Fibroblast of the aortic adventitia (primary cell): ENCODE data around the gene EEF2KMT. TPM values are rescaled to one million over a fixed set of nuclear protein-coding genes. Genes with fewer than 3 reads are reported as not detected.
"Not testable (repeated sequence)": the region's sequence is repeated elsewhere in the genome, so short reads cannot be mapped to it uniquely, and the experiment has no call there.

Experiments
- DNase-seq: peaks from one replicate; pipeline ENCODE4 v3.0.0-alpha.2; 2010; ENCODE audit warnings: low read depth
- H3K4me3 ChIP-seq: 2 replicates; pipeline ENCODE4 v1.5.1; 2011; ENCODE audit warnings: low read depth, mild to moderate bottlenecking, control low read depth, low read length, moderate library complexity
- total RNA-seq: library from RNA; depleted of rRNA; stranded (reverse); fragments of >200 nt; gene quantifications from 2 replicates; pipeline ENCODE4 v1.2.3, GENCODE V29; 2012; ENCODE audit warnings: low replicate concordance
- TF ChIP-seq, protein P1 (sequence below): IDR thresholded peaks from 2 replicates; pipeline ENCODE4 v1.5.1; 2011; ENCODE audit warnings: mild to moderate bottlenecking, low read length, control low read depth, inconsistent platforms; ENCODE audit not compliant: insufficient read depth

Gene EEF2KMT
- total RNA-seq, 1 donor = 13.1 TPM

DNA sequence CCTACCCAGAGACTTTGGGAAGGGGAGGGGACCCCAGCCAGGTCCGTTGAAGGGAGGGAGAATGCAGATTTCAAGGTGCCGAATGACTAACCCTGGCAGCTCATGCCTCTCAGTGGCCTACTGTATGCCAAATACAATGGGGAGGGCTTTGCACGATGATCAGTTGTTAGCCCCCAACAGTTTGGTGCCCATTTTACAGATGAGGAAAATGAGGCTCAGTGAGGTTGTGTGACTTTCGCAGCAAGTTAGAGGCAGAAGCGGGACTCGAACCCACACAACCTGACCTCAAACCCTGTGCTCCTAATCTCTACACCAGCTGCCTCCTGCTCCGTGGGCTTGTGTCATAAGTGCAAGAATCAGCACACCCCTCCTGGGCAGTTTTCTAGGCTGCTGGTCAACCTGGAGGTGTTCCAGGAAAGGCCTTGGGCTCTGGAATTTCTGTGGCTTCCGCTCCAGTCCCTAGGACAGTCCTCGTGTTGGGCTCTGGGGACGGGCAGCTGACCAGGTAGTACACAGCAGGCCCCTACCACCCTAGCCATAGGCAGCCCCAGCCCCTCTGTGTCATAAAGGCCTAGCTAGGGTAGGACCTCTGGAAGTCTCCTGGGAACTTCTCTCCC is 52.0 kb downstream of the EEF2KMT start:
- TF ChIP-seq, protein P1, sequence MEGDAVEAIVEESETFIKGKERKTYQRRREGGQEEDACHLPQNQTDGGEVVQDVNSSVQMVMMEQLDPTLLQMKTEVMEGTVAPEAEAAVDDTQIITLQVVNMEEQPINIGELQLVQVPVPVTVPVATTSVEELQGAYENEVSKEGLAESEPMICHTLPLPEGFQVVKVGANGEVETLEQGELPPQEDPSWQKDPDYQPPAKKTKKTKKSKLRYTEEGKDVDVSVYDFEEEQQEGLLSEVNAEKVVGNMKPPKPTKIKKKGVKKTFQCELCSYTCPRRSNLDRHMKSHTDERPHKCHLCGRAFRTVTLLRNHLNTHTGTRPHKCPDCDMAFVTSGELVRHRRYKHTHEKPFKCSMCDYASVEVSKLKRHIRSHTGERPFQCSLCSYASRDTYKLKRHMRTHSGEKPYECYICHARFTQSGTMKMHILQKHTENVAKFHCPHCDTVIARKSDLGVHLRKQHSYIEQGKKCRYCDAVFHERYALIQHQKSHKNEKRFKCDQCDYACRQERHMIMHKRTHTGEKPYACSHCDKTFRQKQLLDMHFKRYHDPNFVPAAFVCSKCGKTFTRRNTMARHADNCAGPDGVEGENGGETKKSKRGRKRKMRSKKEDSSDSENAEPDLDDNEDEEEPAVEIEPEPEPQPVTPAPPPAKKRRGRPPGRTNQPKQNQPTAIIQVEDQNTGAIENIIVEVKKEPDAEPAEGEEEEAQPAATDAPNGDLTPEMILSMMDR = no peak
- no peak overlapping the region for H3K4me3 ChIP-seq
- DNase-seq = no peak

DNA sequence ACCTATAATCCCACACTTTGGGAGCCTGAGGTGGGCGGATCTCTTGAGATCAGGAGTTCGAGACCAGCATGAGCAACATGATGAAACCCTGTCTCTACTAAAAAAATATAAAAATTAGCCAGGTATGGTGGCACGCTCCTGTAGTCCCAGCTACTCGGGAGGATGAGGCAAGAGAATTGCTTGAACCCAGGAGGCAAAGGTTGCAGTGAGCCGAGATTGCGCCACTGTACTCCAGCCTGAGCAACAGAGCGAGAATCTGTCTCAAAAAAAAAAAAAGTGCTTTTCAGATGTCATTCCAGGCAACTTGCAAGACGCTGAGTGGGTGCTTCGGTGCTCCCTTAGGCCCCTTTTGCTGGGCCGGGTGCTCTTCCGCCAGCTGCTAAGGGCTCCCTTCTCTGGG is 53.0 kb downstream of the EEF2KMT start:
- not testable (repeated sequence) for H3K4me3 ChIP-seq, DNase-seq

DNA sequence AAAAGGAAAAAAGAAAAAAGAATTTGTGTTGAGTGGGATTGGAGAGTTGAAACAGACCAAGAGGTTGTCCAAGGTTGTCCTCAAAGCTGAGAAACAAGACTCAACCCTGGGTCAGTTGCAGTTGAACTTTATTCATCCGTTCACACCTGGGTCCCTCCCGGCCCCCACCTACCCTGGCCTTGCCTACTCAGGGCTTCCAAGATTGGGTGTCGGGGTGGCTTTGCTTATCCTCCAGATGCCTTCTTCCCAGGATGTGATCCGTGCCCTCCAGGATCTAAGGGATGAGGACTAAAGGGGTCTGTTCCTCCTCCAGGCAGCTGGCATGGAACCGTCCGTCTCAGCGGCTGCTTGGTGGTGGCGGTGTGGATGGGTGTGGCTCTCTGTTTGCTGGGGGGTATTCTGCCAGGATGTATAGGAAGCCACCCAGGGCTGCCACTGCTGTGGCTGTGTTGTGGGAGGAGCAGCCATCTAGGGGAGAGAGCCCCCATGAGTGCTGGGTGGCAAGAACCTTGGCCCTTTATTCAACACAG is 53.5 kb downstream of the EEF2KMT start:
- TF ChIP-seq, protein P1 = no peak
- H3K4me3 ChIP-seq = no peak overlapping the region
- no peak for DNase-seq

DNA sequence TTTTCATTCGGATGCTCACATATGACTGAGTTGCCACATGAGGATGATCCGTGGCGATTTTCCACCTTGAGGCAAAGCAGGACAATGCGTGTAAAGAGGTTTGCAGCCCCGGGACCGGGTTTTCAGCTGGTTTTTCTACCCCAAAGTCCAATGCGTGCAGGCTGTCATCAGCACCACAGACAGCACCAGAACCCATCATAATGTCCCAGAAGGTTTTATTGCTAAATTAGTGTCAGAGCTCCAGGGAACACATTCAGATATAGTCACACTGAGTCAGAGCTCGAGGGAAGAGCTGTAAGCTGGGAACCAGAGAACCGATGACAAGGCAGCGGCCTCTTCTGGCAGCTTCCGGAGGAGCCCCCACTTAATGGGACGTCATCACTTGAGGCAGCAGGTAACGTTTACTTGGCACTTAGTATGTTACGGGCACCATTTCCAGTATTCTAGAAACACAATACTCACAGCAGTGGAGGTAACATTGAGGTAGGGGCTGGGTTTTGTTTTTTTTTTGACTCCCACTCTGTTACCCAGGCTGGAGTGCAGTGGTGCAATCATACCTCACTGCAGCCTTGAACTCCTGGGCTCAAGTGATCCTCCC is 54.9 kb downstream of the EEF2KMT start:
- TF ChIP-seq, protein P1 = no peak
- no peak overlapping the region for H3K4me3 ChIP-seq
- DNase-seq = no peak

DNA sequence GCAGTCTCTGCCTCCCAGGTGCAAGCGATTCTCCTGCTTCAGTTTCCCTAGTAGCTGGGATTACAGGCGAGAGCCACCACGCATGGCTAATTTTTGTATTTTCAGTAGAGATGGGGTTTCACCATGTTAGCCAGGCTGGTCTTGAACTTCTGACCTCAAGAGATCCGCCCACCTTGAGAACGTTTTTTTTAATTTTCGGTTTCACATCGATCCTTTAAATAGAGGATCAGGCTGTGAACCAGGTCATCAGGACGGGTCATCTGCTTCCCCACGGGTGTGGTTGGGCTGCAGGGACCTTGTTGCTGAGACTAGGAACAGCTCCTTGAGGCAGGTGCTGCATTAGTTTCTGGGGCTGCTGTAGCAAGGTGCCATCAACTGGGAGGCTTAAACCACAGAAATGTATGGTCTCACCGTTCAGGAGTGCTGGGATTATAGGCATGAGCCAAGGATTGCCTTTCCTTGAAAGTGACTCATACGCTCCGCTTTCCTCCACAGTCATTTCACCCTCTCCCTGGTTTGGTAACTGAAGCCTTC is 55.9 kb downstream of the EEF2KMT start:
- H3K4me3 ChIP-seq = no peak overlapping the region
- peak; percentile 42 for DNase-seq
- TF ChIP-seq, protein P1 = no peak

DNA sequence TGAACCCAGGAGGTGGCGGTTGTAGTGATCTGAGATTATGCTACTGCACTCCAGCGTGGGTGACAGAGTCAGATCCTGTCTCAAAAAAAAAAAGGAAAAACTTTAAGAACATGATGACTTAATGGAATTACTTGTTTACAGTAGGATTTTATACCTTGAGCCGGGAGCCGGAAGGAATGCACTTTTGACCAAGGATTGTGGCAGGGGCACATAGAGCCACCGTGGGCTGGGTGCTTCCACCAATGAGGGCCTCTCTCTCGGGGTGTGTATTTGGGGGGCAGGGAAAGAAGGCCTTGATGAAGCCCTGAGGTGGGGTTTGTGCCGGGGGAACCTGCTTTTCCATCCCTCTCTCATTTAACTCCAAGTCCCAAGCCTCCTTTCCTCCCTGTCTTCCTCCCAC is 57.1 kb downstream of the EEF2KMT start:
- TF ChIP-seq, protein P1 = no peak
- DNase-seq = no peak
- no peak overlapping the region for H3K4me3 ChIP-seq
